PC-3 (cell line): Measurements from ENCODE around the gene ADAMTS4. TPM values are rescaled to one million over a fixed set of nuclear protein-coding genes. Genes with fewer than 3 reads are reported as not detected.

Experiments used
- ATAC-seq: fragments of 200-7000 bp; cut with Tn5 transposase; 2 replicates; pipeline ENCODE4 v1.9.1; 2020; ENCODE audit warnings: mild to moderate bottlenecking, moderate library complexity
- Bru-seq: library from RNA; stranded (reverse); fragments of 400-500 nt; gene quantifications from one replicate; lab custom pipeline; 2021; lab: Mats Ljungman, UMichigan
- BruChase-seq, 2 experiments: library from RNA; stranded (reverse); fragments of 400-500 nt; gene quantifications; one replicate each; lab custom pipeline; 2021; lab: Mats Ljungman, UMichigan
- BruUV-seq: library from RNA; stranded (reverse); fragments of 400-500 nt; replicated peaks from 2 replicates; lab custom pipeline; 2021; lab: Mats Ljungman, UMichigan
- CTCF ChIA-PET: fragments of 300-600 bp; sonication (Branson Sonifier 250); formaldehyde crosslinking; loops from one replicate; lab custom pipeline; 2022; ENCODE audit warnings: antibody characterized with exemption; lab: Charles Lee
- POLR2A ChIA-PET: fragments of 300-600 bp; sonication (Branson Sonifier 250); formaldehyde crosslinking; loops from one replicate; lab custom pipeline; 2022; ENCODE audit warnings: antibody characterized with exemption; ENCODE audit not compliant: unreplicated experiment; lab: Charles Lee
- DNase-seq: peaks from one replicate; pipeline ENCODE4 v3.0.0-alpha.2; 2015
- H2AFZ ChIP-seq: fragments of 300-600 bp; sonication (generic); 2 replicates; pipeline ENCODE4 v1.6.0; 2016; ENCODE audit warnings: antibody characterized with exemption, low read length
- H3F3A ChIP-seq: fragments of 300-600 bp; sonication (generic); one replicate; pipeline ENCODE4 v1.6.0; 2017; ENCODE audit warnings: antibody characterized with exemption, low read length, control low read depth, mild to moderate bottlenecking; ENCODE audit not compliant: unreplicated experiment
- H3K27ac ChIP-seq: fragments of 300-600 bp; sonication (generic); 2 replicates; pipeline ENCODE4 v1.5.1; 2016; ENCODE audit warnings: mild to moderate bottlenecking, low read length
- H3K27me3 ChIP-seq: fragments of 300-600 bp; sonication (generic); 2 replicates; pipeline ENCODE4 v1.6.1; 2016; ENCODE audit warnings: low read length, mixed read lengths
- H3K36me3 ChIP-seq: fragments of 300-600 bp; sonication (generic); 2 replicates; pipeline ENCODE4 v1.6.1; 2016; ENCODE audit warnings: low read depth, mixed run types, low read length, mixed read lengths
- H3K4me1 ChIP-seq: fragments of 300-600 bp; sonication (generic); 2 replicates; pipeline ENCODE4 v1.5.1; 2016; ENCODE audit warnings: low read length; ENCODE audit not compliant: insufficient read depth
- H3K4me2 ChIP-seq: fragments of 300-600 bp; sonication (generic); 2 replicates; pipeline ENCODE4 v1.6.0; 2016; ENCODE audit warnings: low read length
- H3K4me3 ChIP-seq: fragments of 300-600 bp; sonication (generic); 2 replicates; pipeline ENCODE4 v1.5.1; 2016; ENCODE audit warnings: mild to moderate bottlenecking, low read length, mixed read lengths
- H3K79me2 ChIP-seq: fragments of 300-600 bp; sonication (generic); 2 replicates; pipeline ENCODE4 v1.6.1; 2017; ENCODE audit warnings: low read length, mixed read lengths
- H3K9ac ChIP-seq: fragments of 300-600 bp; sonication (generic); 2 replicates; pipeline ENCODE4 v1.6.0; 2016; ENCODE audit warnings: mild to moderate bottlenecking, low read length
- H3K9me2 ChIP-seq: fragments of 300-600 bp; sonication (generic); replicated peaks from 2 replicates; pipeline ENCODE4 v1.6.1; 2016; ENCODE audit warnings: mixed run types, low read length, mixed read lengths
- H3K9me3 ChIP-seq: fragments of 300-600 bp; sonication (generic); 2 replicates; pipeline ENCODE4 v1.6.1; 2016; ENCODE audit warnings: low read length, mixed read lengths
- H4K20me1 ChIP-seq: fragments of 300-600 bp; sonication (generic); 2 replicates; pipeline ENCODE4 v1.6.1; 2016; ENCODE audit warnings: low read length, mixed read lengths
- CTCF ChIP-seq: fragments of 300-600 bp; sonication (generic); conservative IDR thresholded peaks from 2 replicates; pipeline ENCODE4 v1.5.1; 2017; ENCODE audit warnings: antibody characterized with exemption, low read depth, mild to moderate bottlenecking, low read length
- EZH2 ChIP-seq: fragments of 300-600 bp; sonication (generic); IDR thresholded peaks from one replicate; pipeline ENCODE4 v1.6.1; 2017; ENCODE audit warnings: antibody characterized with exemption, mild to moderate bottlenecking, low read length; ENCODE audit not compliant: unreplicated experiment
- EZH2phosphoT487 ChIP-seq: fragments of 300-600 bp; sonication (generic); IDR thresholded peaks from 2 replicates; pipeline ENCODE4 v1.6.1; 2018; ENCODE audit warnings: mild to moderate bottlenecking, antibody characterized with exemption, low read length, borderline replicate concordance
- intact Hi-C: fragments of 100-400 bp; cut with micrococcal nuclease; formaldehyde crosslinking; loops from 2 replicates; pipeline ENCODE4 v1.9.0; 2023
- long read RNA-seq: library from polyadenylated mRNA; unstranded; transcript quantifications from one replicate; pipeline ENCODE4 v2.0.0, GENCODE V29; 2021; ENCODE audit not compliant: unreplicated experiment
- total RNA-seq: library from RNA; depleted of rRNA; stranded (reverse); fragments of >200 nt; gene quantifications from 2 replicates; pipeline ENCODE4 v1.2.3, GENCODE V29; 2014; rRNA removed

The ADAMTS4 gene
- total RNA-seq (0.52 TPM in 1 of 2 replicates, not detected in the other), Bru-seq, nascent RNA (percentile 6 among the genes with signal in this experiment), BruChase-seq, experiment 1, labeled RNA remaining after a 6-hour chase (percentile 5 among the genes with signal in this experiment), BruChase-seq, experiment 2, labeled RNA remaining after a 2-hour chase (not detected)
- long read RNA-seq: 0 reads

GRCh38 chr1:161198897-161199431, at the start of gene ADAMTS4:
ADAMTS4 (minus strand) TSS chr1:161199054; CDS start chr1:161198627, 427 bp downstream.
- no peak within 1 kb of the TSS for H3K27ac ChIP-seq
- H3K4me2 ChIP-seq: no peak within 1 kb of the TSS
- no TSS peak for BruUV-seq
- no peak within 1 kb of the TSS for H3K4me3 ChIP-seq
- POLR2A ChIA-PET: interaction anchor here (0.7 kb wide), 1 partner anchor 10 kb away, joined by 4 read pairs; no protein-coding TSS in a partner anchor
- H3K9me3 ChIP-seq: no peaks in the 10 kb centered on the region
- 0 out of 2 replicates have a peak, but pooled peaks cover 2% of the 10 kb centered on the region for H3K36me3 ChIP-seq
- no peak for TF ChIP-seq CTCF
- no peak for TF ChIP-seq EZH2phosphoT487
- TF ChIP-seq EZH2: no peak
- peaks cover 17% of the 10 kb centered on the region for H3K79me2 ChIP-seq
- H3K9ac ChIP-seq: no peak within 1 kb of the TSS
- CTCF ChIA-PET: interaction anchor here (0.6 kb wide), 1 partner anchor 176 kb away, joined by 4 read pairs; no protein-coding TSS in a partner anchor
- H3K9me2 ChIP-seq: no peaks in the 10 kb centered on the region
- H3K27me3 ChIP-seq: no peaks in the 10 kb centered on the region
- peak within 1 kb of the TSS; percentile 15; the same call in 1 of the 2 replicates for H2AFZ ChIP-seq
- no peaks in the 10 kb centered on the region for H3F3A ChIP-seq
- intact Hi-C loops: no loop called here
- no peak for ATAC-seq
- H4K20me1 ChIP-seq: no peaks in the 10 kb centered on the region
- H3K4me1 ChIP-seq: peaks cover 26% of the 10 kb centered on the region
- no peak for DNase-seq

- no peak overlapping the region for H3K4me2 ChIP-seq
- DNase-seq: no peak
- H3F3A ChIP-seq: no peaks in the 10 kb centered on the region
- H3K4me1 ChIP-seq: peaks cover 9% of the 10 kb centered on the region
- no peaks in the 10 kb centered on the region for H3K27me3 ChIP-seq
- H3K79me2 ChIP-seq: no peaks in the 10 kb centered on the region
- ChIA-PET CTCF (no interaction called here), POLR2A (no interaction called here)
- H3K9me2 ChIP-seq: 0 out of 2 replicates have a peak, but pooled peaks cover 5% of the 10 kb centered on the region
- H4K20me1 ChIP-seq: no peaks in the 10 kb centered on the region
- H3K9ac ChIP-seq: no peak overlapping the region
- no TSS peak for BruUV-seq
- no peak for ATAC-seq
- no peaks in the 10 kb centered on the region for H3K9me3 ChIP-seq
- no peak overlapping the region for H3K4me3 ChIP-seq
- intact Hi-C loops: no loop called here
- H3K27ac ChIP-seq: no peak overlapping the region
- H2AFZ ChIP-seq: no peak overlapping the region
- H3K36me3 ChIP-seq: no peaks in the 10 kb centered on the region
- TF ChIP-seq CTCF (no peak), EZH2phosphoT487 (no peak), EZH2 (no peak)
Measured at GRCh38 chr1:161244888-161245287, 46.0 kb upstream of the ADAMTS4 start.

GRCh38 chr1:161242313-161242712, 43.5 kb upstream of the ADAMTS4 start:
- Histone ChIP-seq H3K9me2 (0 out of 2 replicates have a peak, but pooled peaks cover 5% of the 10 kb centered on the region), H4K20me1 (no peaks in the 10 kb centered on the region), H3K27me3 (no peaks in the 10 kb centered on the region), H3K4me3 (no peak overlapping the region), H2AFZ (no peak overlapping the region), H3K79me2 (no peaks in the 10 kb centered on the region), H3K4me1 (peaks cover 9% of the 10 kb centered on the region), H3K9me3 (no peaks in the 10 kb centered on the region), H3F3A (no peaks in the 10 kb centered on the region), H3K4me2 (no peak overlapping the region), H3K36me3 (no peaks in the 10 kb centered on the region), H3K27ac (no peak overlapping the region), H3K9ac (no peak overlapping the region)
- ATAC-seq (peak; percentile 58), DNase-seq (peak; percentile 37)
- intact Hi-C loops: no loop called here
- ChIA-PET CTCF (no interaction called here), POLR2A (no interaction called here)
- BruUV-seq: no TSS peak
- TF ChIP-seq EZH2phosphoT487 (no peak), CTCF (no peak), EZH2 (no peak)
